GM12892 (cell line): ENCODE results near the gene CAPZB.
"Not testable (repeated sequence)": the region's sequence is repeated elsewhere in the genome, so short reads cannot be mapped to it uniquely, and the experiment has no call there.

Source experiments
- DNase-seq: peaks from one replicate; pipeline ENCODE4 v3.0.0; 2011; ENCODE audit not compliant: insufficient read length
- FAIRE-seq: peaks from 2 replicates; lab custom pipeline; 2011; peaks lifted over from hg19 to GRCh38; lab: Jason Lieb, UNC
- POLR2A ChIP-seq: IDR thresholded peaks from 2 replicates; pipeline ENCODE4 v1.6.1; 2011; ENCODE audit warnings: low read depth, low read length, control low read depth
- POLR2AphosphoS5 ChIP-seq: IDR thresholded peaks from 2 replicates; pipeline ENCODE4 v1.6.1; 2011; ENCODE audit warnings: low read depth, low read length, control low read depth
- TAF1 ChIP-seq: IDR thresholded peaks from 2 replicates; pipeline ENCODE4 v1.6.1; 2011; ENCODE audit warnings: low read depth, mild to moderate bottlenecking, control low read depth, low read length, borderline replicate concordance

CAPZB gene

DNA sequence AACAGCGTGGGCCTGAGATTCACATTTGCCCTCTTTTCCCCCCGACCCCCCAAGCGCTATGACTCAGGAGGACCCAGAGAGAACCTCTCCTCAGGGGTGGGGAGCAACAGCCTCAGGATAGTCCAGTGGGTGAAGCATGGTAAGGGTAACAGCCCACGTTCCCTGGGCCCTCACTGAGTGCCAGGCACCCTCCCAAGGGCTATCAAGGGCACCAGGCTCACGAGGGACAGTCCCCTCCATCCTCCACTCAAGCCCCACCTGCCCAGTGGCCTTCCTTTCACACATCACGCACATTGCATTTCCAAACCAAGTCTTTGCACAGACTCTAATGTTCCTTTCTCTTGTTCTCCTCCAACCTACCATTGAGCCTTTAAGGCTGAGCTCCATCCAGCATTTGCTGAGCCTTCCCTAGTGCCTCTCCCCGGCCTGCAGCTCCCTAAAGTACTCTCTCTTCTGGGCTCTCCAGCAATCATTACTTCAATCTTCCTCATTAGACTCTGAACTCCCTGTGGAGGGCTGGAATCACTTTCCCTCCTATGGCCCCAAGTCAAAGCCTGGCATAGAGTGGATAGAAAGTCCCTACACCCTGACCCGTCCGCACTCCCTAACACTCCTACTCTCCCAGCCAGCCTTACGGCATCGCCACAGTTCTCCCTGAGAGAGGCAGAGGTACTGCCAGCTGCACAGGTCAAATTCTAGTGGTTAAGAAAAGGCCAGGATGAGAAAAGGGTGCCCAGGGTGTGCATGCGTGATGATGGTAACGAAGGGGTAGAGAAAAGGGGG is 174.4 kb downstream of the CAPZB start:
- DNase-seq (no peak), FAIRE-seq (no peak)
- no peak for TF ChIP-seq POLR2A
- no peak for TF ChIP-seq TAF1
- TF ChIP-seq POLR2AphosphoS5: no peak

DNA sequence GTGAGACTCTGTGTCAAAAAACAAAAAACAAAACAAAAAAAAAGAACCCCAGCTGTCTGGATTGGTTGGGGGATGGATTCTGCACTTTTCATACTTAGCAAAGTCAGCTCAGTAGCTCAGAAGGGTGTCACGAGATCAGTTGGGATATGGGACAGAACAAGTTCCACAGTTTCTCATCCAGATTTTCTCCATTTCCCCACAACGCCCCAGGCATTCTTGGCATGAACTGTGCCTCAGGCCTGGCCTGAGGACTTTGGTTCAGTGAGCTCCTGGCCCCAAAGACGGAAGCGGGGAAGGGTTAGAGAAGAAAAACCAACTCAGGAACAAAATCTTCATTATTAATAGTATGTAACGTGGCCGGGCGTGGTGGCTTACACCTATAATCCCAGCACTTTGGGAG is 175.3 kb downstream of the CAPZB start:
- no peak for TF ChIP-seq TAF1
- no peak for TF ChIP-seq POLR2A
- no peak for TF ChIP-seq POLR2AphosphoS5
- no peak for FAIRE-seq
- no peak for DNase-seq

DNA sequence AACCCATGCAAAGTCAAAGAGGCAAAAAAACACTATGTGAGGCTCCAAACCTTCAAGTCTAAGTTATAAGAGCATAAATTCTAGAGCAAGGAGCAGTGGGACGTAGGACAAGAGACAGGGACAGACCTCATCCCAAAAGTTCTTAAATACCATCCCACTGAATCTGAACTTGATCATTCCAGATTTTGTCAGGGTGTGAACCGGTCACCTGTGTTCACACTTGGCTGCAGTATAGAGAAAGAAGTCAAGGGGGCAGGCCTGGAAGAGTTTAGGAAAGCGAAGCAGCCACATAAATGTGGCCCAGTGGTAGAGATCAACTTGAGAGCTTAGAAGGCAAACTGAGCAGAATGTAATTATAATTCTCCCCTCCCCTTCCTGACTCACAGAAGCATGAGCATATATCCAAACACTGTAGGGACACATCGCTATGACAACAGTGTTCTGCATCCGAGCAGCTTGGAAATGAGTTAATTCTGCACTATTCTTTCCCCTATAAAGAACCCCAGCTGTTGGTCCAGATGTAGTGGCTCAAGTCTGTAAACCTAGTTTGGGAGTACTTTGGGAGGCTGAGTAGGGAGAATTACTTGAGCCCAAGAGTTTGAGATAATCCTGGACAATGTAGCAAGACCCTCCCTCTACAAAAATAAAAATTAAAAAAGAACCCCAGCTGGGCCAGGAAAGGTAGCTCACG is 176.1 kb downstream of the CAPZB start:
- no peak for DNase-seq
- TF ChIP-seq POLR2AphosphoS5 (no peak), TAF1 (no peak), POLR2A (no peak)
- FAIRE-seq: no peak

DNA sequence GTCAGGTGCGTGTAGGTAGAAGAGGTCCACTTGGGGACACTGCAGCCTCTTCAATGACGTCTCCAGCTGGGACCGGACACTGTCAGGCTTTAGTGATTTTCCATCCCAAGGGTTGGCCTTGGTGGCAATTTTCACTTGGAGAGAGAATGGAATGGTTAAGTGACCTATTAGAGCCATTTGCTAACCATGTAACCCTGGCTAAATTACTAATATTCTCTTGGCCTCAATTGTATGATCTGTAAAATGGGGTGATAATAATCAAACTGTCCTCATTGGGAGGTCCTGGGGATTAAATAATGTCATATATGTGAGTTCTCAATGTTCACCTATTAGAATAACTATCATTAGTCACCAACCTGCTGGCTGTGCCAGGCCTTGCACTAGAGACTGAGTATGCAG is 176.8 kb downstream of the CAPZB start:
- DNase-seq (no peak), FAIRE-seq (no peak)
- no peak for TF ChIP-seq TAF1
- no peak for TF ChIP-seq POLR2AphosphoS5
- no peak for TF ChIP-seq POLR2A

DNA sequence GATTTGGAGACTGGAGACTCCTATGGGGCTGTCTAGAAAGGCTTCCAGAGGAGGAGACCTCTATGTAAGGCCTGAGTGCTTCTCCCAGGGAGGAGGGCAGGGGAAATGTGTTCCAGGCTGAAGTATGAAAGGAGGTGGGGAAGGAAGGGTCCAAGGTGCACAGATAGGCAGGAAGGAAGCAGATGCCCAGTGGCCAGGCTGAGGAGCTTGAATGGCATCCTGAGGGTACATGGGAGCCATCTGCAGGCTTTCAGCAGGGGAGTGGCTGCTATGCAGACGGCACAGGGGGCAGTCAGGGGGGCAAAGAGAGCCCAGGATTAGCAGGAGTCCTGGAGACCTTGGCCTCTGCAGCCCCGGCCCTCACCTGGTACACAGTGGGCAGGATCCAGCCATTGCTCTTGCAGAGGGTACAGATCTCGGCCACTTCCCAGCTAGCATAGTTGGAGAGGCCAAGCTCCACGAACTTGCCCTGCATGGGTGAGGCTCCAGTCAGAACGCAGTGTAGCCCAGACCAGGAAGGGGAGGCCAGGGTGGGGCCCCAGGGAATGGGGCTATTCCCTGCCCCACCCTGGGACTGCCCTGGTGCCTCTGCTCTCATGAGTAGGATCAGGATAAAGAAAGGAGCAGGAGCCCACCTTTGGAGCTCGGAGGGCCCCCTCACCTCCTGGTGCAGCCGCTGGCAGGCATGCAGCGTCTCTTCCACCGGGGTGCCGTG is 177.4 kb downstream of the CAPZB start:
- no peak for FAIRE-seq
- DNase-seq: no peak
- TF ChIP-seq POLR2A (no peak), TAF1 (no peak), POLR2AphosphoS5 (no peak)

DNA sequence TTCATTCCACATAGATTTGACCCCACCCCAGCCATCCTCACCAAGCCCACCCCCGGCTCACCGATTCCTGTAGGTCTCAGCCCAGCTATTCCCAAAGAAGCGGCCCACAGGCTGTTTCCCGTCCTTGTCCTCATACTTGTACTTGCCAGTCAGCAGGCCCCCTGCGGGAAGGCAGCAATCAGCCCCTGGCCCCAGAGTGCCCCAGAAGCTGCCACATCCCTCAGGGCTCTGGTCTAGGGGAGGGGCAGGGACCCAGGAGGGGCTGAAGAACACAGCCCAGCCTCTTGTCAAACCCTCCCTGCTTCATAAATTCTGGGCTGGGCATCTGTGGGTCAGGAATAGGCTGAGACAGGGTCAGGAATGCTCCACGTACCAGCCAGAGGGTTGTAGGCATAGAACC is 178.4 kb downstream of the CAPZB start:
- FAIRE-seq: no peak
- DNase-seq: no peak
- no peak for TF ChIP-seq TAF1
- no peak for TF ChIP-seq POLR2A
- TF ChIP-seq POLR2AphosphoS5: no peak

DNA sequence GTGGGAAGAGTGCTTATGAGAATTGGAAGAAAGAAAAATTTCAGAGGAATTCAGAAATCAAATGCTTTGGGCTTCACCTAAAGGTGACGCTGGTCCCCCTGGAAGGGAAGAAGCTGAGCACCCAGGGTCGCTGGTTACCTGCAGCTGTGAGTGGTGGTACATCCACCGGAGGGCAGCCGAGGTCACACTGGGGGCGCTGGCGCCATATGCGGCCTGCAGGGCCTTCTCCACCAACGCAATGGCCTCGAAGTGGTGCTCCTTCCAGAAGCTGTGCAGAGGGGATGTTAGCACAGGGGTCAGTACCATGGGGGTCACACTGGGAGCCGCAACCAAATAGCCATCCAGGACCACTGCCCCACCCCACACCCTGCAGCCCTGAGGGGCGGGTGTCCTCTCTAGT is 179.5 kb downstream of the CAPZB start:
- no peak for FAIRE-seq
- TF ChIP-seq POLR2A (no peak), POLR2AphosphoS5 (no peak), TAF1 (no peak)
- no peak for DNase-seq

DNA sequence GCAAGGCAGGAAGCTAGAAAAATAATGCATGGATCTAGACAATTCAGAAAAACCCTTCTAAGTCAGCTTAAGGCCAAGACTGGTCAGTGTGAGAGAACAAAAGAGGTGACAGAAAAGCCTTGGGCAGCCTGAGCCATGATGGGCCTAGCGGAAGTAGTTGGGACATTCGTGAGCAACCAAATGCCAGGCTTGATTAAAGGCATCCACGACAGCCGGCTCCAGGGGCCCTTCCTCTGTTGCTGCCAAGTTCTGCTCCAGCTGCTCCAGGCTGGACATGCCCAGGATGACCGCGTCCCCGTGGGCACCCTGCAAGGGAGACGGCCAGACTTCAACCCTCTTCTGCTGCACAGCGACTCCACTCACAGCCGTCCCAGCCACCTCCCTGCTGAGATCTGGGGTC is 181.3 kb downstream of the CAPZB start:
- not testable (repeated sequence) for DNase-seq, FAIRE-seq

DNA sequence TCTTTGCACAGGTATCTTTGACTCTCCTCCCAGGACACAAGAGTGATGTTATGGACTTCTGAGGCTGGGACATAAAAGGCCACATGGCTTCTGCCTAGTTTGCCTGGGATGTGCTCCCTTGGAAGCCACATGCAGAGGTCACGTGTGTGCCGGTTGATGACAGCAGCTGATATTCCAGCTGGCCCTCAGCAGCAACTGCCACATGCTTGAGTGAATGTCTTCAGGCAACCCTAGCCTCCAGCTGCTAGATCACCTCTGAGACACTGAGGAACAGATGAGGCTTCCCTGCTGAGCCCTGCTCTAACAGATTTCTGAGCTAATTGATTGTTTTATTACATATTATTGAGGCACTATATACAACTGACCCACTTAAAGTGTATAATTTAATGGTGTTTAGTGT is 185.1 kb downstream of the CAPZB start:
- no peak for DNase-seq
- TF ChIP-seq TAF1 (no peak), POLR2AphosphoS5 (no peak)
- FAIRE-seq: no peak

DNA sequence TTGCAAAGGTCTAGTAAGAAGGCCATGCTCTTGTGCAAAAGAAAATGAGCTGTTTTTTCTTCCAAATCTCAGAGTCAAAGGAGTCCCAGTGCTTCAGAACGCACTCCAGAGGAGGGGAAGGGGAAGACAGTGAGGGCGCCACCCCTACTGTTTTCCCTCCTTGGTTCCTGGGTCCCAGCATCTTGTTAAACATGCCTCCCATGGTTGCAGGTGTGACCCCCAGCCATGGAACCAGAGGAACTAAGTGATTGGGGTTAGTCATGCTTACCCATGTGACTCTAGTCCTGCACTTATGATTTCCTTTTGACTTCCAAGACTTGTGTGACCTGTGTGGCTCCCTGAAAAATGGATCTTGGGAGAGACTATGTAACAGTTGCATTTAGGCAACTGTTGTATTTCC is 190.7 kb downstream of the CAPZB start:
- DNase-seq (no peak), FAIRE-seq (no peak)
- TF ChIP-seq POLR2AphosphoS5: no peak
- no peak for TF ChIP-seq TAF1
- TF ChIP-seq POLR2A: no peak

DNA sequence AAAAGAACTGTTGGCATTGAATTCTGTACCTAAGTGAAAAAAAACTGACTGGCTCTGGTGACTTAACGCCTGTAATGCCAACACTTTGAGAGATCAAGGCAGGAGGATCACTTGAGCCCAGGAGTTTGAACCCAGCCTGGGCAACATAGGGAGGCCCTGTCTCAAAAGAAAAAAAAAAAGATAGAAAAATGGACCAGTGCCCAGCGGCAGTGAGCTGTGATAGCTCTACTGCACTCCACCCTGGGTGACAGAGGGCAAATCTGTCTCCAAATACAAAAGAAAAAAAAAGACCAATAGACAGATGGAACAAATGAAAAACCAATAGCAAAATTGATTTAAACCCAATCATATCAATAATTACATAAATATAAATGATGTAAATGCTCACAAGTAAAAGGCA is 196.1 kb downstream of the CAPZB start:
- no peak for TF ChIP-seq POLR2A
- no peak for DNase-seq
- no peak for FAIRE-seq
